A549 (cell line): ENCODE results near the gene ZBTB39. TPM values are rescaled to one million over a fixed set of nuclear protein-coding genes. Genes with fewer than 3 reads are reported as not detected.
"Not testable (repeated sequence)": the region's sequence is repeated elsewhere in the genome, so short reads cannot be mapped to it uniquely, and the experiment has no call there.

Experiments used
- ATAC-seq, 2 experiments: fragments of 200-7000 bp in 1 of 2; fragments of >200 bp in 1 of 2; cut with Nextera tagmentation in 1 of 2; cut with Tn5 transposase in 1 of 2; 3 replicates each; pipeline versions ENCODE4 v1.8.0 to v1.9.1; 2018 to 2020; ENCODE audit warnings: mild to moderate bottlenecking in 1 of 2, moderate library complexity in 1 of 2
- CTCF ChIA-PET: fragments of 300-600 bp; sonication (Branson Sonifier 250); formaldehyde crosslinking; extraction: SDS; loops from one replicate; lab custom pipeline; 2021; ENCODE audit warnings: antibody characterized with exemption, inconsistent platforms; lab: Yijun Ruan, JAX
- POLR2A ChIA-PET: fragments of 350-600 bp; formaldehyde crosslinking; extraction: SDS; loops from one replicate; lab custom pipeline; 2021; ENCODE audit warnings: antibody characterized with exemption, inconsistent platforms; lab: Yijun Ruan, JAX
- DNase-seq, 2 experiments: peaks; one replicate each; pipeline versions ENCODE4 v3.0.0 to v3.0.0-alpha.2; 2011 to 2016; ENCODE audit warnings: low read depth in 1 of 2, low spot score in 1 of 2
- FAIRE-seq: peaks from 2 replicates; lab custom pipeline; 2011; peaks lifted over from hg19 to GRCh38; lab: Jason Lieb, UNC
- H3K27ac ChIP-seq, 2 experiments: fragments of >200 bp; sonication (Bioruptor Twin); formaldehyde crosslinking; 3 replicates each; pipeline ENCODE4 v1.5.1; 2016 to 2017
- H3K4me1 ChIP-seq: fragments of >200 bp; sonication (Bioruptor Twin); formaldehyde crosslinking; 3 replicates; pipeline ENCODE4 v1.6.1; 2016
- H3K4me2 ChIP-seq: fragments of >200 bp; sonication (Bioruptor Twin); formaldehyde crosslinking; 3 replicates; pipeline ENCODE4 v1.6.1; 2016
- H3K4me3 ChIP-seq: fragments of >200 bp; sonication (Bioruptor Twin); formaldehyde crosslinking; 3 replicates; pipeline ENCODE4 v1.5.1; 2016
- H3K9me3 ChIP-seq: fragments of >200 bp; sonication (Bioruptor Twin); formaldehyde crosslinking; 3 replicates; pipeline ENCODE4 v1.6.1; 2016
- CBX8 ChIP-seq: fragments of 200-600 bp; sonication (generic); IDR thresholded peaks from 2 replicates; pipeline ENCODE4 v1.6.1; 2016
- EHMT2 ChIP-seq: fragments of 200-600 bp; sonication (generic); IDR thresholded peaks from 2 replicates; pipeline ENCODE4 v1.6.1; 2016; ENCODE audit warnings: antibody characterized with exemption, low read depth, mild to moderate bottlenecking, moderate library complexity
- ELK1 ChIP-seq: fragments of 150-350 bp; IDR thresholded peaks from 2 replicates; pipeline ENCODE4 v1.6.1; 2014; ENCODE audit warnings: low read depth, mild to moderate bottlenecking, low read length
- FOSB ChIP-seq: fragments of 250-450 bp; sonication (Bioruptor Pico); IDR thresholded peaks from 2 replicates; pipeline ENCODE4 v1.5.0; 2020; ENCODE audit warnings: mild to moderate bottlenecking, moderate library complexity
- HEYL ChIP-seq: fragments of 250-450 bp; sonication (Bioruptor Pico); IDR thresholded peaks from 2 replicates; pipeline ENCODE4 v1.8.0; 2021; ENCODE audit warnings: mild to moderate bottlenecking, moderate library complexity
- HOXA7 ChIP-seq: fragments of 250-450 bp; sonication (Bioruptor Pico); IDR thresholded peaks from 2 replicates; pipeline ENCODE4 v1.5.0; 2020; ENCODE audit warnings: mild to moderate bottlenecking, moderate library complexity
- MYC ChIP-seq: IDR thresholded peaks from 2 replicates; pipeline ENCODE4 v1.6.1; 2012; ENCODE audit warnings: mild to moderate bottlenecking, inconsistent platforms, low read length, improper control_type of control experiment, borderline replicate concordance
- NFE2L2 ChIP-seq: fragments of 150-350 bp; conservative IDR thresholded peaks from 2 replicates; pipeline ENCODE4 v1.6.1; 2014; ENCODE audit warnings: low read length
- PHF8 ChIP-seq: fragments of 200-600 bp; sonication (generic); IDR thresholded peaks from 2 replicates; pipeline ENCODE4 v1.6.1; 2016; ENCODE audit warnings: low read depth, mild to moderate bottlenecking, antibody characterized with exemption, moderate library complexity, borderline replicate concordance
- REST ChIP-seq: fragments of 200-600 bp; sonication (generic); IDR thresholded peaks from 2 replicates; pipeline ENCODE4 v1.6.1; 2016; ENCODE audit warnings: antibody characterized with exemption, mild to moderate bottlenecking, moderate library complexity
- RFX5 ChIP-seq: fragments of 450-650 bp; IDR thresholded peaks from 2 replicates; pipeline ENCODE4 v1.7.1; 2014; ENCODE audit warnings: antibody characterized with exemption, mild to moderate bottlenecking, moderate library complexity
- TFCP2L1 ChIP-seq: fragments of 250-450 bp; sonication (Bioruptor Pico); IDR thresholded peaks from 2 replicates; pipeline ENCODE4 v1.5.0; 2021; ENCODE audit warnings: mild to moderate bottlenecking
- ZFP36 ChIP-seq: fragments of 450-650 bp; IDR thresholded peaks from 2 replicates; pipeline ENCODE4 v1.6.1; 2014; ENCODE audit warnings: borderline replicate concordance; ENCODE audit not compliant: partially characterized antibody
- WGBS: methylation state at CpG from one replicate; pipeline ENCODE4 v1.1.6; 2017; ENCODE audit errors: missing lambda C conversion rate; 5-methylcytosine and 5-hydroxymethylcytosine counted together
- polyA plus RNA-seq, 4 experiments: library from polyadenylated mRNA; depleted of rRNA in 3 of 4; stranded (reverse); fragments of >200 nt; fragmentation: RNase III in 1 of 4; extraction: RNeasy Plus Mini Kit Qiagen cat#74134 plus additional on column Dnase treatment in 1 of 4; gene quantifications; 2 replicates in 3 of 4; 3 replicates in 1 of 4; pipeline ENCODE4 v1.2.3, GENCODE V29; 2011 to 2017

The ZBTB39 gene
- polyA plus RNA-seq, 2 of the 4 experiments (the other 2 are of a cell fraction) = 4.7 to 9.5 TPM

GRCh38 chr12:57055824-57056223 is 49.5 kb upstream of the ZBTB39 start (continued):
- TF ChIP-seq HEYL (CRISPR knock-in tag) = no peak
- TF ChIP-seq MYC = no peak

- CTCF ChIA-PET, POLR2A ChIA-PET, H3K9me3 ChIP-seq, H3K4me2 ChIP-seq, FAIRE-seq, DNase-seq, H3K4me3 ChIP-seq, H3K27ac ChIP-seq, ATAC-seq: not testable (repeated sequence)
- WGBS = 95% methylated on average over 4 of the region's 4 CpGs
- H3K4me1 ChIP-seq = peaks cover 13% of the 10 kb centered on the region; the same call in 2 of the 3 replicates
Measured at GRCh38 chr12:57053901-57054300, 47.6 kb upstream of the ZBTB39 start.

- DNase-seq, H3K9me3 ChIP-seq, ATAC-seq, H3K4me3 ChIP-seq, FAIRE-seq, H3K27ac ChIP-seq, H3K4me2 ChIP-seq, POLR2A ChIA-PET: not testable (repeated sequence)
- H3K4me1 ChIP-seq = peaks cover 21% of the 10 kb centered on the region; the same call in 2 of the 3 replicates
- 91% methylated on average over 4 of the region's 4 CpGs for WGBS
- CTCF ChIA-PET = interaction anchor here (7.8 kb wide), 1 partner anchor 10 kb away, joined by 44 read pairs; no protein-coding TSS in a partner anchor
Measured at GRCh38 chr12:57053146-57053545, 46.8 kb upstream of the ZBTB39 start.

- ChIA-PET CTCF (interaction anchor here (0.5 to 7.8 kb wide), 16 partner anchors 10 to 1133 kb away, joined by 3 to 44 read pairs (median 4); partner anchors contain the start of genes STAT6 and ZBTB39), POLR2A (no interaction called here)
- TF ChIP-seq HOXA7 (CRISPR knock-in tag) (no peak), PHF8 (no peak), HEYL (CRISPR knock-in tag) (no peak), RFX5 (no peak), FOSB (no peak), ELK1 (no peak), TFCP2L1 (CRISPR knock-in tag) (no peak), ZFP36 (no peak), NFE2L2 (no peak)
- no peak overlapping the region for H3K27ac ChIP-seq
- whole genome bisulfite sequencing = 96% methylated on average over 1 of the region's 1 CpG
- H3K4me3 ChIP-seq = no peak overlapping the region
- H3K4me1 ChIP-seq = peaks cover 23% of the 10 kb centered on the region; the same call in 2 of the 3 replicates
- no peak for FAIRE-seq
- H3K4me2 ChIP-seq = no peak overlapping the region
- no peak for DNase-seq
- H3K9me3 ChIP-seq = no peaks in the 10 kb centered on the region
- ATAC-seq = no peak
Measured at GRCh38 chr12:57051011-57051410, 44.7 kb upstream of the ZBTB39 start.

GRCh38 chr12:57049890-57050289 is 43.5 kb upstream of the ZBTB39 start, which contains the start of gene MYO1A:
MYO1A (minus strand) TSS chr12:57050129; CDS start chr12:57048323, 1,806 bp downstream.
- Histone ChIP-seq H3K4me2 (peak within 1 kb of the TSS; percentile 39), H3K4me1 (peaks cover 23% of the 10 kb centered on the region; the same call in 2 of the 3 replicates), H3K4me3 (no peak within 1 kb of the TSS), H3K27ac (no peak within 1 kb of the TSS), H3K9me3 (no peaks in the 10 kb centered on the region)
- ATAC-seq (peak; percentile 50 to 56; a peak in 4 of 6 replicates), DNase-seq (peak in 1 of 2 experiments; percentile 22)
- POLR2A ChIA-PET = no interaction called here
- WGBS = 35% methylated on average over 2 of the region's 2 CpGs
- peak; percentile 91 for TF ChIP-seq REST
- no peak for TF ChIP-seq CBX8
- 0 out of 2 replicates have a peak, but pooled peaks have one; percentile 26 for TF ChIP-seq EHMT2
- TF ChIP-seq, all 56 proteins: peak for 2
- CTCF ChIA-PET = interaction anchor here (0.7 to 7.8 kb wide), 15 partner anchors 9 to 210 kb away, joined by 3 to 44 read pairs (median 4); partner anchors contain the start of genes STAT6 and ZBTB39
- FAIRE-seq = no peak
